ENCODE results near the gene CCDC157. TPM values are rescaled to one million over a fixed set of nuclear protein-coding genes. Genes with fewer than 3 reads are reported as not detected.

The CCDC157 gene
- total RNA-seq, 1 donor from 2014 or later = 3.7 TPM

DNA sequence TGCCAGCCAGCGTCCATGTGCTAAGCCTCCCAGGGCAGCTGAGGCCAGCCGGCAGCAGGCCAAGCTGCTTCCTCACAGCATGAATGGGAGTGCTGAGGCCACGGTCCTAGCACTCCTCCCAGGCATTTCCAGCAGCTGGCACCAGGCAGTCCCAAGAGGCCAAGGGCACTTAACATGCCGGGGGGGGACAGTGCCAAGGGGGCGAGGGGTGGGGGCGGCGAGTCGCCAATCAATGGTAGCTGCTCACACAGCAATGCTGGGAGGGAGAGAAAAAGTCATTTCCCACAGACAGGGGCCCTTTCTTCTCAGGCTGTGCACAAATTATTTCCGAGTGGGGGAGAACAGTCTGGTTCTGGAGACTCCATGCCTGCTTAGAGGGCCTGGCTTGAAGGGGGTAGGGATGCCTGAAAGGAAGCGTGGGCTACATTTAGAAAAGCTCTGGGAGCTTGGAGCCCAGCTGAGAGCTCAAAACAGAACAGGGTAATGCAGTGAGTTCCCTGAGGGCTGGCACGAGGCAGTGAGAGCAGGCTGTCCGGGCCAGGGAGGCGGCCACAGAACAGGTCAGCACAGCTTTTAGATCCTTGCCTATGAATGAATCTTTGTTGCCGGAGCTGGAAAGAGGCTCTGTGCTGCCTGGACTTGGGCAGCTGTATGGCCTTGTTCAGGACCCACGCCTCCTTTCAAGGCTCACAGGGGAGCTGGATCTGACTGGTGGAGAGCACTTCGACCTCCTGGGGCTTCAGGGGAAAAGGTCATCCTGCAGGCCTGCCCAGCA, 15.7 kb upstream of the CCDC157 start:
- no peak overlapping the region for H3K27ac ChIP-seq
- H3K9me3 ChIP-seq (ENCODE audit: low read depth) = no peaks in the 10 kb centered on the region
- no peak overlapping the region for H2AFZ ChIP-seq (replicated peaks)
- H3K9ac ChIP-seq = no peak overlapping the region
- H3K27me3 ChIP-seq = no peaks in the 10 kb centered on the region
- no peak overlapping the region for H3K4me2 ChIP-seq
- H3K4me1 ChIP-seq = no peaks in the 10 kb centered on the region
- H3K79me2 ChIP-seq (ENCODE audit: low read depth) = no peaks in the 10 kb centered on the region
- no peak overlapping the region for H3K4me3 ChIP-seq
- peaks cover 22% of the 10 kb centered on the region for H3K36me3 ChIP-seq
- Mint-ChIP-seq H3K4me3 (no peak overlapping the region), H3K36me3 (peaks cover 56% of the 10 kb centered on the region), H3K27me3 (ENCODE audit: insufficient read depth, low read depth) (no peaks in the 10 kb centered on the region), H3K4me1 (no peaks in the 10 kb centered on the region), H3K27ac (no peak overlapping the region), H3K9me3 (no peaks in the 10 kb centered on the region)
- no peak for DNase-seq (ENCODE audit: low spot score)
- TF ChIP-seq EZH2phosphoT487 (IDR thresholded peaks at IDR 0.05) (no peak), EZH2 (IDR thresholded peaks at IDR 0.05) (no peak)
- TF ChIP-seq, protein P1, sequence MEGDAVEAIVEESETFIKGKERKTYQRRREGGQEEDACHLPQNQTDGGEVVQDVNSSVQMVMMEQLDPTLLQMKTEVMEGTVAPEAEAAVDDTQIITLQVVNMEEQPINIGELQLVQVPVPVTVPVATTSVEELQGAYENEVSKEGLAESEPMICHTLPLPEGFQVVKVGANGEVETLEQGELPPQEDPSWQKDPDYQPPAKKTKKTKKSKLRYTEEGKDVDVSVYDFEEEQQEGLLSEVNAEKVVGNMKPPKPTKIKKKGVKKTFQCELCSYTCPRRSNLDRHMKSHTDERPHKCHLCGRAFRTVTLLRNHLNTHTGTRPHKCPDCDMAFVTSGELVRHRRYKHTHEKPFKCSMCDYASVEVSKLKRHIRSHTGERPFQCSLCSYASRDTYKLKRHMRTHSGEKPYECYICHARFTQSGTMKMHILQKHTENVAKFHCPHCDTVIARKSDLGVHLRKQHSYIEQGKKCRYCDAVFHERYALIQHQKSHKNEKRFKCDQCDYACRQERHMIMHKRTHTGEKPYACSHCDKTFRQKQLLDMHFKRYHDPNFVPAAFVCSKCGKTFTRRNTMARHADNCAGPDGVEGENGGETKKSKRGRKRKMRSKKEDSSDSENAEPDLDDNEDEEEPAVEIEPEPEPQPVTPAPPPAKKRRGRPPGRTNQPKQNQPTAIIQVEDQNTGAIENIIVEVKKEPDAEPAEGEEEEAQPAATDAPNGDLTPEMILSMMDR (IDR thresholded peaks at IDR 0.05) = no peak
- peaks cover 7% of the 10 kb centered on the region for H4K20me1 ChIP-seq (ENCODE audit: low read depth)
- no peaks in the 10 kb centered on the region for H3F3A ChIP-seq (ENCODE audit: low read depth)

DNA sequence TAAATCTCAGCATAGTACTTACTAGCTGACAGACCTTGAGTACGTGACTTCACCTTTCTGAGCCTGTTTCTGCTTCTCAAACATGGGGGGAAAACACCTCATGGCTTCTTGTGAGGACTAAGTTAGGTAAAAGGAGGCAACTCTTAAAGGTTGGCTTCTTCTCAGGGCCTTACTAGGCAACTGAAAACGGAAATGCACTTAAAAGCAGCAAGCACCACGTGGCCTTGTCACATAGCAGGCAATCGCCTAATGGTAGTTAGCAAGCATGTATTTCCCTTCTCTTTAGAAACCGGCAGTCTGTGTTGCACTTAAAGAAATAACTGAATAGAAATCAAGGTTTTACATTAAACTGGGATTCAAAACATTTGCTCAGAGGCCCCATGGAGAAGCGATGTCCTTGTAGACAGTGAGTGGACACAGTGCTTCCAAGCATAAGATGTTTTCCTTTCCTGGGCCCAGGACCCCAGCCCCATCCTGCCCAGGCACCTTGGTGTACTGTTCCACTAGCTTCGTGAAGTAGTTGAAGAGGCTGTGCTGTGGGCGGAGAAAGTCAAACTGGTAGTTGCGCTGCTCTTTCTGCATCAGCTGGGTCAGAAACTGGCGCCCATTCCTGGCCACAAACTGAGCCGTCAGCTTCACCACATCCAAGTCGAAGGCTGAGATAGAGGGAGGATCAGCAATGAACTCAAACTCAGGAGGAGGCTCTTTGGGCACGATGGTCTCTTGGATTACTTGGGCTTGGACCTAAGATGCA, 12.2 kb upstream of the CCDC157 start:
- H3K4me1 Mint-ChIP-seq = no peaks in the 10 kb centered on the region
- H3K27me3 Mint-ChIP-seq (ENCODE audit: insufficient read depth, low read depth) = no peaks in the 10 kb centered on the region

DNA sequence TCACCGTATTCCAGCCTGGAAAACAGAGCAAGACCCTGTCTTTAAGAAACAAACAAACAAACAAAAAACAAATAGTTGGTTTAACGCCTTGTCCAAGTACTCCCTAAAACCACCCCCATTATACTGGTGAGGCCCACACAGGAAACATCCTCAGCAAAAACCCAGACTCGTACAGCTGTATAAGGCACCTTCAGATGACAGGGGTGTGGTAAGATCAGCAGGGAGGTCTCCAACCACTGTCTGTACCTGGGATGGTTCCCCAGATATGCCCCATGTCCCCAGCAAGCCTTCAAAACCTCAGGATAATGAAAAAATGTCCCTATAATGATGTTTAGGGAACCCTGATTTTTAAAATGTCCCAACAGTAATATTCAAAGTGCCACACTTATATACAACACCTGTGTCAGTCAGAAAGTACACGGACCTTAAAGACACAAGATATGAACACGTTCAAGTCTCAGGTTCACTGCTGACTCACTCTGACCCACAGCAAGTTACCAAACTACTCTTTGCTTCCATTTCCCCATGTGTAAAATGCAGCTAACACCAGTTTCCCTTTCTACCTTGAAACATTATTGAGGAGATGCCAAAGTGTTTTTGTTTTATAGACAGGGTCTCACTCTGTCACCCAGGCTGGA, 9.4 kb upstream of the CCDC157 start:
- Mint-ChIP-seq H3K4me3 (no peak overlapping the region), H3K4me1 (no peaks in the 10 kb centered on the region), H3K27ac (no peak overlapping the region), H3K27me3 (ENCODE audit: insufficient read depth, low read depth) (no peaks in the 10 kb centered on the region), H3K9me3 (no peaks in the 10 kb centered on the region), H3K36me3 (peaks cover 47% of the 10 kb centered on the region)
- H3F3A ChIP-seq (ENCODE audit: low read depth) = no peaks in the 10 kb centered on the region
- peaks cover 54% of the 10 kb centered on the region for H4K20me1 ChIP-seq (ENCODE audit: low read depth)
- H3K79me2 ChIP-seq (ENCODE audit: low read depth) = peaks cover 54% of the 10 kb centered on the region
- no peak overlapping the region for H3K4me3 ChIP-seq
- no peak overlapping the region for H3K27ac ChIP-seq
- no peak for TF ChIP-seq EZH2 (IDR thresholded peaks at IDR 0.05)
- TF ChIP-seq EZH2phosphoT487 (IDR thresholded peaks at IDR 0.05) = no peak
- H3K9ac ChIP-seq = no peak overlapping the region
- no peaks in the 10 kb centered on the region for H3K4me1 ChIP-seq
- H3K36me3 ChIP-seq = peaks cover 28% of the 10 kb centered on the region
- no peak for DNase-seq (ENCODE audit: low spot score)
- no peak overlapping the region for H2AFZ ChIP-seq (replicated peaks)
- no peaks in the 10 kb centered on the region for H3K9me3 ChIP-seq (ENCODE audit: low read depth)
- H3K4me2 ChIP-seq = no peak overlapping the region
- H3K27me3 ChIP-seq = no peaks in the 10 kb centered on the region

More for the DNA sequence above, 12.2 kb upstream of the CCDC157 start:
- H3K4me2 ChIP-seq = no peak overlapping the region
- H3K9me3 Mint-ChIP-seq = no peaks in the 10 kb centered on the region
- peaks cover 51% of the 10 kb centered on the region for H3K36me3 Mint-ChIP-seq
- no peak overlapping the region for H3K27ac ChIP-seq
- peaks cover 22% of the 10 kb centered on the region for H3K36me3 ChIP-seq
- no peak overlapping the region for H3K27ac Mint-ChIP-seq
- peaks cover 29% of the 10 kb centered on the region for H3K79me2 ChIP-seq (ENCODE audit: low read depth)
- no peaks in the 10 kb centered on the region for H3K27me3 ChIP-seq
- peaks cover 41% of the 10 kb centered on the region for H4K20me1 ChIP-seq (ENCODE audit: low read depth)
- TF ChIP-seq, protein P1 (IDR thresholded peaks at IDR 0.05) = no peak
- TF ChIP-seq EZH2phosphoT487 (IDR thresholded peaks at IDR 0.05) (no peak), EZH2 (IDR thresholded peaks at IDR 0.05) (no peak)
- H3K4me3 Mint-ChIP-seq = no peak overlapping the region
- H3K9me3 ChIP-seq (ENCODE audit: low read depth) = no peaks in the 10 kb centered on the region
- H3K9ac ChIP-seq = no peak overlapping the region
- H2AFZ ChIP-seq (replicated peaks) = no peak overlapping the region
- no peaks in the 10 kb centered on the region for H3K4me1 ChIP-seq
- DNase-seq (ENCODE audit: low spot score) = no peak
- H3K4me3 ChIP-seq = no peak overlapping the region
- no peaks in the 10 kb centered on the region for H3F3A ChIP-seq (ENCODE audit: low read depth)

Data from neural progenitor cell (in vitro differentiated cells).